H1 (cell line): ENCODE results near the gene ATP2B3. TPM values are rescaled to one million over a fixed set of nuclear protein-coding genes. Genes with fewer than 3 reads are reported as not detected.

ENCODE experiments used
- EGR1 ChIP-seq: IDR thresholded peaks from 2 replicates; pipeline ENCODE4 v1.6.1; 2011; ENCODE audit warnings: low read depth, low read length, borderline replicate concordance
- GABPA ChIP-seq: IDR thresholded peaks from 2 replicates; pipeline ENCODE4 v1.6.1; 2011; ENCODE audit warnings: mild to moderate bottlenecking, low read length, moderate library complexity, borderline replicate concordance; ENCODE audit not compliant: insufficient read depth
- JUND ChIP-seq: IDR thresholded peaks from 2 replicates; pipeline ENCODE4 v1.6.1; 2011; ENCODE audit warnings: mild to moderate bottlenecking, improper control_type of control experiment, low read length
- SAP30 ChIP-seq: fragments of 300-600 bp; sonication (generic); IDR thresholded peaks from 2 replicates; pipeline ENCODE4 v1.7.1; 2012; ENCODE audit warnings: low read length, moderate library complexity, mild to moderate bottlenecking, inconsistent platforms; ENCODE audit not compliant: insufficient read depth, insufficient replicate concordance
- TAF1 ChIP-seq: IDR thresholded peaks from 2 replicates; pipeline ENCODE4 v1.6.1; 2011; ENCODE audit warnings: mild to moderate bottlenecking, low read depth, low read length
- TBP ChIP-seq: IDR thresholded peaks from 2 replicates; pipeline ENCODE4 v1.6.1; 2011; ENCODE audit warnings: low read depth, low read length, improper control_type of control experiment
- TEAD4 ChIP-seq: IDR thresholded peaks from 2 replicates; pipeline ENCODE4 v1.6.1; 2012; ENCODE audit warnings: low read depth, low read length, inconsistent platforms, mixed read lengths
- polyA plus RNA-seq, 7 experiments: library from polyadenylated mRNA; depleted of rRNA in 3 of 7; stranded (reverse) in 5 of 7; unstranded in 2 of 7; fragments of >200 nt in 5 of 7; fragments of 200-250 nt in 2 of 7; gene quantifications; 1 replicate in 5 of 7; 2 replicates in 1 of 7; 4 replicates in 1 of 7; pipeline versions ENCODE4 v1.2.1 to v1.2.3, GENCODE V29; 2011 to 2013; ENCODE audit warnings: missing spikeins in 2 of 7, mixed read lengths in 2 of 7
- total RNA-seq: library from RNA; stranded (reverse); fragmentation: NEBNext Ultra II Directional; extraction: Animal tissue kit (Norgen Biotek cat#: 25700); gene quantifications from 2 replicates; pipeline ENCODE4 v1.2.1, GENCODE V29; 2021

The ATP2B3 gene
- total and polyA plus RNA-seq, 2 of the 8 experiments (the other 6 are each of a cell fraction or from before 2014, with no cell fraction given), result 0.14 to 0.19 TPM

- TF ChIP-seq EGR1, result no peak
- TF ChIP-seq SAP30, result no peak
- no peak for TF ChIP-seq TAF1
- no peak for TF ChIP-seq JUND
- no peak for TF ChIP-seq GABPA
- TF ChIP-seq TEAD4, result no peak
- TF ChIP-seq TBP, result no peak
Measured at GRCh38 chrX:153557618-153558355, 40.3 kb downstream of the ATP2B3 start (continued).
